H7 (cell line): Measurements from ENCODE around the gene TSGA10IP. TPM values are rescaled to one million over a fixed set of nuclear protein-coding genes. Genes with fewer than 3 reads are reported as not detected.

Source experiments
- DNase-seq: peaks from one replicate; pipeline ENCODE4 v3.0.0; 2012
- H3K27me3 ChIP-seq: 2 replicates; pipeline ENCODE4 v1.6.0; 2011; ENCODE audit warnings: mild to moderate bottlenecking, low read length; ENCODE audit not compliant: control insufficient read depth, insufficient read depth
- H3K36me3 ChIP-seq: replicated peaks from 2 replicates; pipeline ENCODE4 v1.5.1; 2011; ENCODE audit warnings: low read length; ENCODE audit not compliant: control insufficient read depth, insufficient read depth
- H3K4me3 ChIP-seq: 2 replicates; pipeline ENCODE4 v1.5.1; 2011; ENCODE audit warnings: low read depth, mild to moderate bottlenecking, control low read depth, low read length, moderate library complexity; ENCODE audit not compliant: insufficient read depth
- total RNA-seq: library from RNA; depleted of rRNA; stranded (reverse); fragments of >200 nt; shearing (Covaris generic); gene quantifications from 2 replicates; pipeline ENCODE4 v1.2.3, GENCODE V29; 2014

The TSGA10IP gene
- total RNA-seq, 1 experiment from 2014 or later, result 1.7 TPM

DNA sequence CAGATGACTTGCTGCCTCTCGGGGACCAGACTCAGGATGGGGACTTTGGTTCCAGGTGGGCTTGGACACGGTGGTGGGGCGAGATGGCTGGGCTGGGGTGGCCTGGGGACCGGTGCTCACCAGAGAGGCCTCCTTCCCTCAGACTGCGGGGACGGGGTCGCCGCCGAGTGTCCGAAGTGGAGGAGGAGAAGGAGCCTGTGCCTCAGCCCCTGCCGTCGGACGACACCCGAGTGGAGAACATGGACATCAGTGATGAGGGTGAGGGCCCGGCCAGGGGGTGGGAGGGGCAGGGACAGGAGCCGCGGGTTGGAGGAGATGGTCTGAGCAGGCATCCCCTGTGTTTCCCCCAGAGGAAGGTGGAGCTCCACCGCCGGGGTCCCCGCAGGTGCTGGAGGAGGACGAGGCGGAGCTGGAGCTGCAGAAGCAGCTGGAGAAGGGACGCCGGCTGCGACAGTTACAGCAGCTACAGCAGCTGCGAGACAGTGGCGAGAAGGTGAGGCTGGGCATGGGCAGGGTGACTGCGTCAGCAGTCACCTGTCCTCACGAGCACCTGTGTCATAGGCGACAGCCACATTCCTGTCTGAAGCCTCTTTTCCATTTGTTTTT is 22.2 kb downstream of the TSGA10IP start:
- no peaks in the 10 kb centered on the region for H3K27me3 ChIP-seq
- no peak overlapping the region for H3K4me3 ChIP-seq
- peak; percentile 49 for DNase-seq
- peaks cover 36% of the 10 kb centered on the region for H3K36me3 ChIP-seq

GRCh38 chr11:65968600-65969482 is 23.6 kb downstream of the TSGA10IP start:
- no peak overlapping the region for H3K4me3 ChIP-seq
- DNase-seq, result no peak
- no peaks in the 10 kb centered on the region for H3K27me3 ChIP-seq
- H3K36me3 ChIP-seq, result peaks cover 36% of the 10 kb centered on the region

DNA sequence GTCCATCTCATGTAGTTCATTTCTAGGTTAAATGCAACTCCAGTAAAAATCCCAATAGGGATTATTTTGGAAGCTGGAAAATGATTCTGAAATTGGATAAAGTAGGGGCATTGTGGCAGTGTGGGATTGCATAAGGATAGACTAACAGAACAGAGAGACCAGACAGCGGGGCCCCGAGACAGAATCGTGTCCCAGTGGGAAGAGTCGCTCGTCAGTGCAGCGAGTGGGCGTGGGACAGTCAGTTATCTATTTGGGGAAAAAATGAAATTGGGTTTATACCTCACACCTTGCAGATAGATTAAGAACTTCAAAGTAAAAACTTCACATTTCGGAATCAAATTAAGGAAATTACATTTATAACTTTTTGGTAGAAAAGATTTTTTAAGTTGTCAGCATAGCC is 26.8 kb downstream of the TSGA10IP start:
- H3K36me3 ChIP-seq, result peaks cover 11% of the 10 kb centered on the region
- DNase-seq, result no peak
- no peak overlapping the region for H3K4me3 ChIP-seq
- no peaks in the 10 kb centered on the region for H3K27me3 ChIP-seq

- no peak for DNase-seq
- no peaks in the 10 kb centered on the region for H3K27me3 ChIP-seq
- H3K36me3 ChIP-seq, result peaks cover 8% of the 10 kb centered on the region
- no peak overlapping the region for H3K4me3 ChIP-seq
Observed at GRCh38 chr11:65973439-65974110, 28.3 kb downstream of the TSGA10IP start.

DNA sequence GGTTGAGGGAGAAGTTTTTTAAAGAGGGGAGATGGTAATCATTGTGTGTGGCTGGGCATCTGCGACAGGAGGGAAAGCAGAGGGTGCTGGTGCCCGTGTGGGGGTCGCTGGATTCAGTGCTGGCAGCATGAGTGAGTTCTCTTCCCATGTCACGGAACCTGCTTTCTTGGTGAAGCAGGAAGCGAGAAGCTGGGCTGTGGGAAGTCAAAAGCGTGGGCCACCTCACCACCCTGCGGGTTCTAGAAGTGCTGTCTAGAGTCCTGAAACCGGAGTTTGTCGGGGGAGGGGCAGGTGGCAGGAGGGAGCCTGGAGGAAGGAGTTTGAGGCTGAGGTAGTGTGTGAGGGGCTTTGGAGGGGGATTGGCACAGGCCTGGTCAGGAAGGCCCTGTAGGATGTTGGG is 30.5 kb downstream of the TSGA10IP start:
- Histone ChIP-seq H3K27me3 (no peaks in the 10 kb centered on the region), H3K36me3 (peaks cover 6% of the 10 kb centered on the region)

DNA sequence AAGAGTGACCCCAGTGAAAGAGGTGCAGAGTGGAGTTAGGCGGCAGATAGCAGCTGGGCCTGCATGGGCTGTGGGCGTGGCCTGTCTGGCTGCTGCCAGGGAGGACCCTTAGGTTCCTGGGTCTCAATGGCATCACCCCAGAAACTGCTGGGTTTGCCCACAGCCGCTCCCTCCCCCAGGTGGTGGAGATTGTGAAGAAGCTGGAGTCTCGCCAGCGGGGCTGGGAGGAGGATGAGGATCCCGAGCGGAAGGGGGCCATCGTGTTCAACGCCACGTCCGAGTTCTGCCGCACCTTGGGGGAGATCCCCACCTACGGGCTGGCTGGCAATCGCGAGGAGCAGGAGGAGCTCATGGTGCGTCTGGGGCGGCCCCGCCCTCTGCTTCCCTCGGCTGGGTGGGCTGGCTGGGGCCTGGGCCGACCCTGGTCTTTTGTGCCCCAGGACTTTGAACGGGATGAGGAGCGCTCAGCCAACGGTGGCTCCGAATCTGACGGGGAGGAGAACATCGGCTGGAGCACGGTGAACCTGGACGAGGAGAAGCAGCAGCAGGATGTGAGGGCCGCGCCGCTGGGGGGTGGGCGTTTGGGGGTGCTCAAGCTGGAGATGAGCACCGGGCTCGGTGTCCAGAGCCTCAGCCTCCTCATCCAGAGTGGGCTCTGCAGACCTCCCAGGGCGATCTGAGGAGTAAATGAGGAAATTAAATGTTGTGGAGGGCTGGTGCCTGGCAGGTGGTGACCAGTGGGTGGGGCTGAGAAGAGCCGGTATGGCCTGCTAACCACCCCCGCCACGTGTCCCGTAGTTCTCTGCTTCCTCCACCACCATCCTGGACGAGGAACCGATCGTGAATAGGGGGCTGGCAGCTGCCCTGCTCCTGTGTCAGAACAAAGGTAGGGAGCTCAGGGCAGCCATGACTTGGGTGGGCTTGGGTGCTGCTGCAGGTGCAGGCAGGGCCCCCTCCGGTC is 31.2 kb downstream of the TSGA10IP start:
- H3K27me3 ChIP-seq, result no peaks in the 10 kb centered on the region
- H3K36me3 ChIP-seq, result peaks cover 6% of the 10 kb centered on the region
- H3K4me3 ChIP-seq, result no peak overlapping the region
- peak; percentile 39 for DNase-seq

More for the DNA sequence above, 30.5 kb downstream of the TSGA10IP start:
- H3K4me3 ChIP-seq, result no peak overlapping the region
- DNase-seq, result no peak

- Histone ChIP-seq H3K27me3 (no peaks in the 10 kb centered on the region), H3K4me3 (no peak overlapping the region), H3K36me3 (peaks cover 6% of the 10 kb centered on the region)
- DNase-seq, result peak; percentile 34
Observed at GRCh38 chr11:65977621-65978390, 32.5 kb downstream of the TSGA10IP start.

DNA sequence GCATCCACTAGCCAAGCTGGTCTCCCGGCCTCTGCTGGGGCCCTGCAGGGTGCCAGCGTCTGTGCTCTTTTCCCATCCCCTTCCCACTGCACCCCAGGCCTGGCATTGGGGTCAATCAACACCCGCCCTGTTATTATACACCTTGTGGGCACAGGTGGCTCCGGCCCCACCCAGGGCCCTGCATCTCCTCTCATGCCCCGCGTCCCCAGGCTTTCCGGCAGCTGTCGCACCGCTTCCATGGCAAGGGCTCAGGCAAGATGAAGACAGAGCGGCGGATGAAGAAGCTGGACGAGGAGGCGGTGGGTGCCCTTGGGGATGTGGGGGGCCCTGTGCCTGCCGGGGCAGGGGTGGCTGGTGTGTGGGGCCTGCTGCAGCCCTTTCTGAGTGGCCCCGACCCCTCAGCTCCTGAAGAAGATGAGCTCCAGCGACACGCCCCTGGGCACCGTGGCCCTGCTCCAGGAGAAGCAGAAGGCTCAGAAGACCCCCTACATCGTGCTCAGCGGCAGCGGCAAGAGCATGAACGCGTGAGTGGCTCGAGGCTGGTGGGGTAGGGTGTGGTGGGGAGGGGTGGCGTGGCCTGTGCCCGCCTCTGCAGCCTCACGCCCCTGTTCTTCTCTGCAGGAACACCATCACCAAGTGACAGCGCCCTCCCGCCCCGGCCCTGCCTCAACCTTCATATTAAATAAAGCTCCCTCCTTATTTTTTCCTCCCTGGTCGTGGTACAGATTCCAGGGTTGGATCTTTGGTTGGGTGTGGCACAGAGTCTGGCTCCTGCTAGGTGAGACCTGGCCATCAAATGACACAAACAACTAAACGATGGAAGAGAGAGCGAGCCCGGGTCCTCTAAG is 33.3 kb downstream of the TSGA10IP start:
- peaks cover 4% of the 10 kb centered on the region for H3K36me3 ChIP-seq
- no peak overlapping the region for H3K4me3 ChIP-seq
- H3K27me3 ChIP-seq, result no peaks in the 10 kb centered on the region
- peak; percentile 32 for DNase-seq

GRCh38 chr11:65979261-65979759 is 34.0 kb downstream of the TSGA10IP start:
- no peak for DNase-seq
- H3K36me3 ChIP-seq, result peaks cover 4% of the 10 kb centered on the region
- no peak overlapping the region for H3K4me3 ChIP-seq
- H3K27me3 ChIP-seq, result no peaks in the 10 kb centered on the region

DNA sequence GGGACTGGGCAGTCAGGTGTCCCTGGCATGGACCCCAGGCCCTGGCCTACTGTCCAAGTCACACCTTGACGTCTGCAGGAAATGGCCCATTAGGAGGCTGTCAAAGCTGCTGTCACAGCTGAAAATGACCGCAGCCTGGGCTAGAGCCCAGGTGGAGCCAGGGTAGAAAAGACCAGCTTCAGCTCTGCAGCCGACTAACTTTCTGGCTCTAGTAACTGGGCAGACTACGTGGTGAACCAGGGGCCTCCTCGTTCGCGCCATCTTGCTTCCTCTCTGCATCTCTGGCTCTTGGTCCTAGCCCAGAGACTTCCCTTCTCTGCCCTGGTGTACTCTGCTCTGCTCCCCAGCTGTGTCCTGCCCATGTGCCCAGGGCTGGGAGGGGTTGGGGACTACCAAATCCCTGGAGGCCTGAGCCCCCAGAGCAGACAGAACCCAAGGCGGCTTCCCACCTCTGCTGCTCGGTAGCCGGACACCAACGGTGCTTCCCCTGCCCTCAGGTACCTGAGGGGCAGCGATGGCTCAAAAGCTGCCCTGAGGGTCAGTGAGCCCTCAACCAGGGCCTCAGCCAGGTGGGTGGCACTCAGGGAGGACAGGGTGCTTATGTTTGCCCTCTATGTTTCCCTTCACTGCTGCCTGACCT is 35.9 kb downstream of the TSGA10IP start:
- Histone ChIP-seq H3K4me3 (no peak overlapping the region), H3K36me3 (peaks cover 4% of the 10 kb centered on the region), H3K27me3 (no peaks in the 10 kb centered on the region)
- peak; percentile 31 for DNase-seq

- peak; percentile 56 for DNase-seq
- no peaks in the 10 kb centered on the region for H3K27me3 ChIP-seq
- H3K4me3 ChIP-seq, result no peak overlapping the region
- peaks cover 4% of the 10 kb centered on the region for H3K36me3 ChIP-seq
Observed at GRCh38 chr11:65981972-65982823, 36.9 kb downstream of the TSGA10IP start.
